GM12874 (cell line): ENCODE measurements around the gene CD276.

Experiments used
- TF ChIP-seq, protein P1 (sequence below): IDR thresholded peaks from 2 replicates; pipeline ENCODE4 v1.5.1; 2011; ENCODE audit warnings: low read depth, mild to moderate bottlenecking, control low read depth, low read length, moderate library complexity; ENCODE audit not compliant: insufficient read depth

The CD276 gene

DNA sequence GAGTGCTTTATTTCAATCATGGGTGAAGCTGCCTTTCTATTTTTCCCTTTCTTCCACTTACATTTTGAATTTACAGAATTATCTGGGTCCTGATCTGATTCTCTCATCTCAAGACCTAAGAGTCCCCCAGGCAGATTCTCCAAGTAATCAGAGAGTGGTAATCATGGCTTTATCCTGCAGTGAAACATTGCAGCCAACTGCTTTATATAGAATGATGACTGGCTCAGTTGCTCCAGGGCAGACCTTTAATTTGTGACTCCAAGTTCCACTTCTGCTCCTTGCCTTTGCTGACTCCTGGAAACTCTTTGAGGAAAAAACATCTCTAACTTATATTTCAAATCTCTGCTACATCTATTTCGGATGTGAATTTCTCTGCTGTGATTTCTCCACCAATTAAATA, 25.5 kb upstream of the CD276 start:
- TF ChIP-seq, protein P1, sequence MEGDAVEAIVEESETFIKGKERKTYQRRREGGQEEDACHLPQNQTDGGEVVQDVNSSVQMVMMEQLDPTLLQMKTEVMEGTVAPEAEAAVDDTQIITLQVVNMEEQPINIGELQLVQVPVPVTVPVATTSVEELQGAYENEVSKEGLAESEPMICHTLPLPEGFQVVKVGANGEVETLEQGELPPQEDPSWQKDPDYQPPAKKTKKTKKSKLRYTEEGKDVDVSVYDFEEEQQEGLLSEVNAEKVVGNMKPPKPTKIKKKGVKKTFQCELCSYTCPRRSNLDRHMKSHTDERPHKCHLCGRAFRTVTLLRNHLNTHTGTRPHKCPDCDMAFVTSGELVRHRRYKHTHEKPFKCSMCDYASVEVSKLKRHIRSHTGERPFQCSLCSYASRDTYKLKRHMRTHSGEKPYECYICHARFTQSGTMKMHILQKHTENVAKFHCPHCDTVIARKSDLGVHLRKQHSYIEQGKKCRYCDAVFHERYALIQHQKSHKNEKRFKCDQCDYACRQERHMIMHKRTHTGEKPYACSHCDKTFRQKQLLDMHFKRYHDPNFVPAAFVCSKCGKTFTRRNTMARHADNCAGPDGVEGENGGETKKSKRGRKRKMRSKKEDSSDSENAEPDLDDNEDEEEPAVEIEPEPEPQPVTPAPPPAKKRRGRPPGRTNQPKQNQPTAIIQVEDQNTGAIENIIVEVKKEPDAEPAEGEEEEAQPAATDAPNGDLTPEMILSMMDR, result no peak

DNA sequence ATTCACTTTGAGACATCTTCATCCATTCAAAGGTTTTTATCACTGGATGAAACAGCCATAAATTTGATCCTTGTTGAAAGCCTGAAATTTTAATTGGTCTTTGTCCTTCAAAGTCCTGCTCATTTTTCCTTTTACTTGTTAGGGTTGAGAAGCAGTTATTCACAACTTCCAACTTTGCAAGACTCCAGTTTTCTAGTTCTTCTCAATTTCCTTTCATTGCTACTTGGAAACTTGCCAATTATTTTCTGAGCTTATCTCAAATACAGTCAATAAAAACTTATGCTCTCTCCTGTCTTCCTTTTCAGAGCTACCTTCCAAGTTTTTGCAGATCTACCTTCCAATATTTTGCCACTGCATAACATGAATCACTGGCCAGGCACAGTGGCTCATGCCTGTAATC, 23.7 kb upstream of the CD276 start:
- TF ChIP-seq, protein P1, result no peak

DNA sequence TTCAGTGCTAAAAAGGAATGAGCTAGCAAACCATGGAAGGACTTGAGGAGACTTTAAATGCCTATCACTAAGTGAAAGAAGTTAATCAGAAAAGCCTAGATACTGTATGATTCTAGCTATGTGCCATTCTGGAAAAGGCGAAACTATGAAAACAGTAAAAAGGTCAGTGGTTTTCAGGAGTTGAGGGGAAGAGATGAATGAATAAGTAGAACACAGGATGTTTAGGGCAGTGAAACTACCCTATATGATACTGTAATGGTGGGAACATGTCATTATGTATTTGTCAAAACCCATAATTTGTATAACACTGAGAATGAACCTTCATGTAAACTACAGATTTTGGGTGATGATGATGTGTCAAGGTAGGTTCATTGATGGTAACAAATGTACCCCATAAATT, 9.6 kb upstream of the CD276 start:
- TF ChIP-seq, protein P1, result no peak

DNA sequence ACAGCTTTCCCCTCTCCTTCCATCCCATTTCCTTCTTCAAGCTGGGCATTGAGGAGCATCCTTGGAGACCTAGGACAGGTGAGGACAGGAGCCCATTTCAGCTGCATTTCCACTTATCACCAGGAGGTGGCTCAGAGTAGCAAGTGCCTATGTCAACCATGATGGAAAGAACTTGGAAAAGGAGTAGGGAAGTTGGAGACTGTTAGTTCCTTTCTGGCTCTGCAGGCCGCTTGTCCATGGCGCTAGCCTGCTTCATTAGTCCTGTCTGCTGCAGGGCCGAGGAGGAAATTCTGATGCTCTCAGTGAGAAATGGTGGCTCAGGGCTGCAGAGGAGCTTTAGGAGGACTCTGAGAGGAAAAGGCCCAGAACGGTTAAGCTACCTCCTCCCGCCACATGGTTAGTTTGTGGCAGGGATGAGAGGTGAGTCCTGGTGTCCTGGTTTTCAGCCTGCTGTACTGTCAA, 7.0 kb upstream of the CD276 start:
- TF ChIP-seq, protein P1, result peak; percentile 81

DNA sequence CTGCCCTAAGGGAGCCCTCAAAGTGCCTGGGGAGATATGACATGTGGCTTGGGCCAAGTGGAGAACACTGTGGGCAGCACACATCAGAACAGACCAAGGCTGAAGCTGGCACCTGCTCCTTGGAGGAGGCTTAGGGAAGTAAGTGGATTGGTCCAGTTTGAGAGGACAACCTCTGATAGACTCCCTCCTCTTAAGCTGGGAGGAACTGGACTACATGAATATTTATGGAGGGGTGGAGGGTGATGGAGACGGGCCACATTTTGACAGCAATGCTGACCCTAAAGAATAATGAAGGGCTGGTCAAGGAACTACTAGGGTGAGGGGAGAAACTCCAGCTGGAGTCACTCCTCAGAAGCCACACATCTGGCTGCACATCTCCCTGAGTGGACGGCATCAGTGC, 6.5 kb upstream of the CD276 start:
- TF ChIP-seq, protein P1, result no peak

DNA sequence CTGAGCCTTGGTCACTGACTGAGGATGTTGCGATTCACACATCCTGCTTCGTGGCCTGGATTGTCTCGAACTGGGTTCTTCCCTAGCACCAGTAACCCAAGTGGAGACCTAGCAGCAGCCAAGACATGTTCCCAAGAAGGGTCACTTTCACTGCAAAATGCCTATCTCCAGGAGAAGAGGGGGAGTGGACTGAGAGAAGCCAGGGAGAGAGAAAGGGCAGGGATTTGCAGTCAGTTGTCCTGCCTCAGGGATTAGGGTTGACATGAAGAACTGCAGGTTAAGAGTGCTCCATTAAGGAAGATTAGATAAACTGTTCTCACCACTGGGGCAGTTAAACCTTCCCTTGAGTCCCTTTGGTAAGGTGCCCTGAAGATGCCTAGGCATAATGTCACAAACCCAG, 5.7 kb upstream of the CD276 start:
- TF ChIP-seq, protein P1, result no peak

DNA sequence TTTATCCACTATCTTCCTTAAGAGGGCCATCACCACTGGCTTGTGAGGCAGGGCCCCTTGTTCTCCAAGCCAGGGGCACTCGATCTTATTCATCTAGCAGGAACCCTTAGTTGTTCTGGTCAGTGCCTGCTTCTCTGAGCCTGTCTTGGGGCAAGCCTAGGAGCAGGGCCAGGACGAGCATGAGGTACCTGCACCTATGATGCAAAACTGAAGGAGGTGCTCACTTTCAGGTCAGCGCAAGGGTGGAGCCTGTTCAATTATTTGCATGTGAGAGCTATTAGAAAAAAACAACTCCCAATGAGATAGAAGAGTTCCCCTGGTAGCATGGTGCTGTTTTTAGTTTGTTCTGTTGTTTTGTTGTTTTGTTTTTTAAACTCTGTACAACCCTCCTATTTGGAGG, 5.0 kb upstream of the CD276 start:
- TF ChIP-seq, protein P1, result no peak

DNA sequence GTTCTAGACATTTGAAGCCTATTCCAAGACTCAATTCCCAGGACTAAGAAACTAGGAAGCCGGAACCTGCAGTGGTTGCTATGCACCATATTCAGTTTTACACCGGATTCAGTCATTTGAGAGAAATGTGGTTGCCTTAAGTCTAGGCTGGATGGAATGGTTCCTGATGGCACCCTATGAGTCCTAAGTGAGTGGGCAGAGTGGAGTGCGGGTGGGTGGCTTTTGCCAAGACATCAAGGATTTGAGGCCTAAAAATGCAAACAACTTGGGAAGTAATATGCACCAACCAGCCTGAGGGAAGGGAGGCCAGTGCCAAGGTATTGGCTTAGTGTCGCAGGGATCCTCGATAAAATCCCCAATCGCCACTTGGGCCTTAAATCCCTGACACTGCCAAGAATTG, 4.2 kb upstream of the CD276 start:
- TF ChIP-seq, protein P1, result no peak
